T47D (cell line): ENCODE results near the gene CSRNP3.
A peak's percentile ranks its signal among the peaks of the same experiment; 100 is the strongest.

ENCODE experiments used
- DNase-seq, 2 experiments: peaks; one replicate each; pipeline versions ENCODE4 v3.0.0 to v3.0.0-alpha.2; 2011 to 2012; ENCODE audit warnings: low read depth in 1 of 2, low spot score in 1 of 2
- JUND ChIP-seq: IDR thresholded peaks from 2 replicates; pipeline ENCODE4 v1.6.1; 2012; ENCODE audit warnings: low read depth
- in situ Hi-C: cut with HindIII; loops from 2 replicates; pipeline ENCODE4 v1.10.0; 2016; ENCODE audit warnings: low sequenced_read_pairs, low pct_unique_long_range_greater_than_20kb

CSRNP3 gene

DNA sequence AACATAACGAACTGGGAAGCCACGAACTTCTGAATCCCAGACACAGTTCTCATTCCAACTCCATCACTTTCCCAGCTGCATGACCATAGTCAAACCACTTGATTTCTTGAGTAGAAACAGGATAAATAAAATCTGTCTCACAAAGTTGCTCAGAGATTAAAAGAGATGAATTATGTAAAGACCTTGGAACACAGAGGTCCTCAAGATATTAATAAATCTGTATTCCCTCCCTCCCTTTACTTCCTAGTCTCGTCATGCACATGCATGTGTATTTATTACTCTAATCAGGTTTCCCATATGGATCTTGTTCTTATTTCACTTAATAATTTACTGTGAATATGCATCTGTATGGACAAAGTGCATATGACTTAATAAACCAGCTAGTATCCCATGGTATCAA lies 21.1 kb upstream of the CSRNP3 start:
- in situ Hi-C loops, result no loop called here
- no peak for TF ChIP-seq JUND
- DNase-seq, result no peak

DNA sequence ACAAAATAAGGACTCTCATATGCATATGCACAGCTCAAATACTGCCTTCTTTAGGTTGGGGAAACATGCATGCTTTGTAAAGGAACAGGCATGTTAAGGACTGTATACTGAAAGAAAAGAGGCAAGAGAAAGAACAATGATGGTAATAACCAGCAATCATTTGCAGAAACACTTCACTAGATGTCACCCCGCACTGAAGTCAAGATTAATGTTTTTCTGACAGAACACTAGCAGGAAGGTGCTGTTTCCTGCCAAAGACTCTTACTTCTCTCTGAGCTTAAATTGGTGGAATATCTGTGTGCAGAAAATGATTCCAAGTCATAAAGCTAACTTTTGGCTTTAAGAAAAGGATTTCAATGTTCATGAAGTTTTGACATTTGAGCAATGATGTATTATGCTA lies 19.3 kb upstream of the CSRNP3 start:
- no peak for TF ChIP-seq JUND
- in situ Hi-C loops, result no loop called here
- DNase-seq, result peak in 1 of 2 experiments; percentile 8

- TF ChIP-seq JUND, result no peak
- in situ Hi-C loops, result no loop called here
- DNase-seq, result no peak
These were observed 17.2 kb upstream of the CSRNP3 start for GRCh38 chr2:165452327-165452726.

GRCh38 chr2:165453561-165454094 lies 15.9 kb upstream of the CSRNP3 start:
- no peak for TF ChIP-seq JUND
- DNase-seq, result no peak
- in situ Hi-C loops, result no loop called here

DNA sequence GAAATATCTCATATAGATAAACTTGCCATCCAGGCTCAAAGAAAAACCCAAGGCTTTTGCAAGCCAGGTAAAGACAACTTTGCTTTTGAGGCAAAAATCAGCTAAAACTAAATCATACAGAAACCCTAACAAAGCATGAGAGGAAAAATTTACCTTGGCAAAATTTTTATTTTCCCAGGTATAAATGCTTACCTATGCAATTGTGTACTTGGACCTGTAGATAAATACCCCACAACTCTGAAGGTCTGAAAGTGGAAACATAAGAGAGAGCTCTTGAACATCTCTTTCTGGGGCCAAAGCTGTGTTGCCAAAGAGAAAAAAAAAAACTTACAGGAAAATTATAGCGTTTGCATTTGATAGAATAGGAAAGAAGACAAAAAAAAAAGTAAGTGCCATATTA lies 14.6 kb upstream of the CSRNP3 start:
- no peak for TF ChIP-seq JUND
- in situ Hi-C loops, result no loop called here

GRCh38 chr2:165456027-165456426 lies 13.5 kb upstream of the CSRNP3 start:
- in situ Hi-C loops, result no loop called here
- DNase-seq, result no peak
- TF ChIP-seq JUND, result no peak

More for the DNA sequence above, 14.6 kb upstream of the CSRNP3 start:
- no peak for DNase-seq

- in situ Hi-C loops, result no loop called here
- no peak for TF ChIP-seq JUND
- no peak for DNase-seq
These were observed 7.1 kb upstream of the CSRNP3 start for GRCh38 chr2:165462443-165462842.

- in situ Hi-C loops, result no loop called here
- TF ChIP-seq JUND, result no peak
These were observed 3.1 kb upstream of the CSRNP3 start for GRCh38 chr2:165466386-165466785.

GRCh38 chr2:165467921-165468320 lies 1.6 kb upstream of the CSRNP3 start:
- TF ChIP-seq JUND, result no peak
- no peak for DNase-seq
- in situ Hi-C loops, result no loop called here

More at GRCh38 chr2:165466386-165466785, 3.1 kb upstream of the CSRNP3 start:
- DNase-seq, result no peak

DNA sequence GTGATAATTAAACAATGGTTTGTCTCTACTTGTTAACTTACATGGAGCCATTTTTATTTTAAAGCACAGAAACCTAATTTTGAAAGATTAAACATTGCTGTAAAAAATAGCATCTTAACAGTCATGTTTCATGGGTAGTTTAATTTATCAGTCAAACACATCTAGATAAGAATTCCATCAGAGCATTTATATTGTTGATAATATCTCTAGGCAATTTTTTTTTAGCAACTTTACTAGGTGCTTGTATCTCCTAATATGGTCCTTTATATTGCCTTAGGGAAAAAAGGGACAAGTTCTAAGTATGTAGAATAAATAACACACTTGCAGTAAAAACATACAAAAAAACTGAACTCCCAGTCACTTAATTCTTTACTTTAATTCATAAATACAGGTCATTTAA lies 863 bp downstream of the CSRNP3 start:
- no peak for DNase-seq
- TF ChIP-seq JUND, result no peak
- in situ Hi-C loops, result no loop called here

DNA sequence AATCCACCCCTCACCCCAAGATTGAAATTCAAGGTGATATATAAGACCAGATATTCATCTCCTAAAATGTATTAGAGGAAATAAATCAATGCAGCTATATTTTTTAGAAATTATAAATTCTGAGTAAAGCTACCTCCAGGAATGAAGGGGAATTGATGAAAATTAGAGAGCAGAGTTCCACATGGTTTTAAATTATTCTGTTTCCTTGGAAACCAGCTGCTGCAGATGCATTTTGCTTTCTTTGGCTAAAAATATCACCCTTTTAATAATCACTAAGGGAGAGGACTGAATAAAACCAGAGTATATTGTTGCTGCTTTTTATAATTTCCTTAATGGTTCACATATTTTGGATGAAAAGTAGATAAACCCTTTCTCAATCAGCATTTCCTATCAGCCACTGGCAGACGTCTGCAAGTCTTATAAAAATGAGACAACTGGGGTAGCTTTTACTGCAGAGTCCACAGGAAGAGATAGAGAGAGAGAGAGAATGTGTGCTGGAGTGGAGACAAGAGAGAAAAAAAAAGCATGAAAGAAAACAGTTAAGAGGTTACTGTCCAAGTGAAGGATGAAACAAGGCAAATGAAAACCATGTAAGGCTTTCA lies 2.0 kb downstream of the CSRNP3 start:
- no peak for DNase-seq
- in situ Hi-C loops, result no loop called here
- TF ChIP-seq JUND, result no peak

DNA sequence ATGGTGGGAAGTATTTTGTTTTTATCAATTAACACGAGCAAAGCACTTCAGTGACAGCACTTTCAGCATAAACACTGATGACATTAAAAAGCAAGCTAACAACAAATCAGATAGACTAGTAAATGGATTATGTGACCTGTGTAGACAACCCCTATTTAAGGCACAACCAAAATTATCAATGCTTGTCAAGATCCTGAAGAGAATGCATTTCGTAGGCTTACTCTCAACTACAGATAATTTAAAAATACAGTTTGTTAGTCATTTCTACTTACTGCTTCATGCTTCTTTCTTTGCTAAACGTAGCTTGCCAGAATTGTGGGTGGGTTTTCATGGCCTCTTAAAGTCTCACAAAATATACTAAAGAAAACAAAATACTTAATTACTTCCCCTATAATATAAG lies 3.4 kb downstream of the CSRNP3 start:
- no peak for DNase-seq
- no peak for TF ChIP-seq JUND
- in situ Hi-C loops, result no loop called here

GRCh38 chr2:165474619-165475276 lies 5.2 kb downstream of the CSRNP3 start:
- no peak for TF ChIP-seq JUND
- DNase-seq, result no peak
- in situ Hi-C loops, result no loop called here
